Chondrocyte (in vitro differentiated cells): Measurements from ENCODE around the gene DGKK. TPM values are rescaled to one million over a fixed set of nuclear protein-coding genes. Genes with fewer than 3 reads are reported as not detected.

Experiments used
- DNase-seq: peaks from one replicate; pipeline ENCODE4 v3.0.0; 2021; ENCODE audit warnings: mixed read lengths, low spot score
- H3K27ac Mint-ChIP-seq: one replicate; pipeline ENCODE4 v1.8.0; 2021; ENCODE audit warnings: mild to moderate bottlenecking, moderate library complexity, mixed read lengths; ENCODE audit not compliant: unreplicated experiment
- H3K27me3 Mint-ChIP-seq: 2 replicates; pipeline ENCODE4 v1.8.0; 2021; ENCODE audit warnings: low read depth, mixed read lengths
- H3K36me3 Mint-ChIP-seq: 2 replicates; pipeline ENCODE4 v1.8.0; 2021; ENCODE audit warnings: low read depth, mixed read lengths
- H3K4me1 Mint-ChIP-seq: 2 replicates; pipeline ENCODE4 v1.8.0; 2021; ENCODE audit warnings: low read depth, mild to moderate bottlenecking, mixed read lengths
- H3K4me3 Mint-ChIP-seq: one replicate; pipeline ENCODE4 v1.8.0; 2021; ENCODE audit warnings: mild to moderate bottlenecking, moderate library complexity, mixed read lengths; ENCODE audit not compliant: unreplicated experiment
- H3K9me3 Mint-ChIP-seq: 2 replicates; pipeline ENCODE4 v1.8.0; 2021; ENCODE audit warnings: low read depth, mixed read lengths
- total RNA-seq: library from RNA; stranded (reverse); gene quantifications from 3 replicates; pipeline ENCODE4 v1.2.1, GENCODE V29; 2021
- TF ChIP-seq, protein P1 (sequence below): fragments of 200-600 bp; sonication (generic); IDR thresholded peaks from 2 replicates; pipeline ENCODE4 v1.5.0; 2021; ENCODE audit warnings: antibody characterized with exemption, mild to moderate bottlenecking, moderate library complexity

Gene DGKK
- total RNA-seq, 1 donor from 2014 or later = not detected

DNA sequence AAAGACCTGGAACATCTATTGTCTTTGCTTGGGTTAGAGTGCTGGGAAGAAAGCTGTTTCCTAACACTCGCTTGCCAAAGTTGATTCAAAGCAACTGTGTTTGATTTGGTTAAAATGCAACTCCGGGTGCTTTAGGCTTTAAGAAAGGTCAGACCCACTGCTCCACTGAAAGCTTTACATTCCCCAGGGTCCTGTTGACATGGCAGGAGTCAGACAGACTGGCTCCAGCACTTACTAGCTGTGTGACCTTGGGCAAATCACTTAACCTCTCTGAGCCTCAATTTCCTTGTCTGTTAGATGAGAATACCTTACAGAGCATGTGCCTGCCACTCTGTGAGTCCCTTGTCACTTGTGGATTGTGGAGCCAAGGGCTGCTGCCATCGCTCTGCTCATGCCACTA is 39.0 kb downstream of the DGKK start:
- Mint-ChIP-seq H3K9me3 (peaks cover 4% of the 10 kb centered on the region), H3K4me3 (no peak overlapping the region), H3K36me3 (no peaks in the 10 kb centered on the region), H3K27ac (no peak overlapping the region), H3K27me3 (no peaks in the 10 kb centered on the region), H3K4me1 (no peaks in the 10 kb centered on the region)
- DNase-seq = no peak
- TF ChIP-seq, protein P1, sequence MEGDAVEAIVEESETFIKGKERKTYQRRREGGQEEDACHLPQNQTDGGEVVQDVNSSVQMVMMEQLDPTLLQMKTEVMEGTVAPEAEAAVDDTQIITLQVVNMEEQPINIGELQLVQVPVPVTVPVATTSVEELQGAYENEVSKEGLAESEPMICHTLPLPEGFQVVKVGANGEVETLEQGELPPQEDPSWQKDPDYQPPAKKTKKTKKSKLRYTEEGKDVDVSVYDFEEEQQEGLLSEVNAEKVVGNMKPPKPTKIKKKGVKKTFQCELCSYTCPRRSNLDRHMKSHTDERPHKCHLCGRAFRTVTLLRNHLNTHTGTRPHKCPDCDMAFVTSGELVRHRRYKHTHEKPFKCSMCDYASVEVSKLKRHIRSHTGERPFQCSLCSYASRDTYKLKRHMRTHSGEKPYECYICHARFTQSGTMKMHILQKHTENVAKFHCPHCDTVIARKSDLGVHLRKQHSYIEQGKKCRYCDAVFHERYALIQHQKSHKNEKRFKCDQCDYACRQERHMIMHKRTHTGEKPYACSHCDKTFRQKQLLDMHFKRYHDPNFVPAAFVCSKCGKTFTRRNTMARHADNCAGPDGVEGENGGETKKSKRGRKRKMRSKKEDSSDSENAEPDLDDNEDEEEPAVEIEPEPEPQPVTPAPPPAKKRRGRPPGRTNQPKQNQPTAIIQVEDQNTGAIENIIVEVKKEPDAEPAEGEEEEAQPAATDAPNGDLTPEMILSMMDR = no peak

DNA sequence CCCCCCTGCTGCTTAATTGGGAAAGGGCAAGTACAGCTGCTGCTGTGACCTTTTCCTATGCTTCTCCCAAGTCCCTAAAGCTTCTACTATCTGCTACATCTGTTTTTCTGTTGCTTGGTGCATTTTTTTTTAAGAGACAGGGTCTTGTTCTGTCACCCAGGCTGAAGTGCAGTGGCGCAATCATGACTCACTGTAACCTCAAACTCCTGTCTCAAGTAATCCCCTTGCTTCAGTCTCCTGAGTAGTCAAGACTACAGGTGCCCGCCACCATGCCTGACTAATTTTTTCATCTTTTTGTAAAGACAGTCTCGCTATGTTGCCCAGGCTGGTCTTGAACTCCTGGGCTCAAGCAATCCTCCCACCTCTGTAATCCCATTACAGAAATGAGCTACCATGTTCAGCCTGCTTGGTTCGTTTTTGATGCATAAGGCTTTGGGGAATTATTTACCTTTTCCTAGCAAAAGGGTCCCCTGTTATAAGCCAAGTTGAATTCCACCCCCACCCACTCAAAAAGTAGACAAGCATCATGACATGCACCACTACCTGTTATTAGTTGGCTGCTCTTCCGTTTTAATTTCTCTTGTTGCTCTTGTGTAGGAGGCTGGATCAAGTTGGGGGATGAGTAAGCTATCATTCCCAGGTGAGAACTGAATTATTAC is 39.6 kb downstream of the DGKK start:
- Mint-ChIP-seq H3K4me3 (no peak overlapping the region), H3K27ac (no peak overlapping the region), H3K27me3 (no peaks in the 10 kb centered on the region), H3K4me1 (no peaks in the 10 kb centered on the region), H3K36me3 (no peaks in the 10 kb centered on the region), H3K9me3 (peaks cover 4% of the 10 kb centered on the region)
- TF ChIP-seq, protein P1 = no peak
- no peak for DNase-seq

DNA sequence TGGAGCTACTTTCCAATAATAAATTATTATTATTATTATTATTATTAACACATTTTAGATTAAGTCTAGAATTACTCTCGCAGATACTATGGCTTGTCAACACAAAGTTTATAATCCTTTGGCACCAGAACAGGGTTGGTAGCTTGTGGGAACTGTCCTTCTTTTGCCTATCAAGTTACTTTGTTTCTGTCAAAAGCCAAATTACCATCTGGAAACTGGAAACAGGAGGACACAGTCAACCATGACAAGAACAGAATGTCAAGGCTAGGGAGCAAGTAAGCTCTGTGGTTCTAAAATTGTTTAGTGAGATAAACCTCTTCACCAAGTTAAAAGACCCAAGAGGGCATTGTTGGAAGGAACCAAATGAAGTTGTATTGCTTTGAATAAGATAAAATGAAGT is 42.5 kb downstream of the DGKK start:
- Mint-ChIP-seq H3K27me3 (no peaks in the 10 kb centered on the region), H3K27ac (no peak overlapping the region), H3K36me3 (no peaks in the 10 kb centered on the region), H3K4me3 (no peak overlapping the region), H3K4me1 (no peaks in the 10 kb centered on the region), H3K9me3 (peaks cover 4% of the 10 kb centered on the region)
- TF ChIP-seq, protein P1 = no peak
- no peak for DNase-seq

DNA sequence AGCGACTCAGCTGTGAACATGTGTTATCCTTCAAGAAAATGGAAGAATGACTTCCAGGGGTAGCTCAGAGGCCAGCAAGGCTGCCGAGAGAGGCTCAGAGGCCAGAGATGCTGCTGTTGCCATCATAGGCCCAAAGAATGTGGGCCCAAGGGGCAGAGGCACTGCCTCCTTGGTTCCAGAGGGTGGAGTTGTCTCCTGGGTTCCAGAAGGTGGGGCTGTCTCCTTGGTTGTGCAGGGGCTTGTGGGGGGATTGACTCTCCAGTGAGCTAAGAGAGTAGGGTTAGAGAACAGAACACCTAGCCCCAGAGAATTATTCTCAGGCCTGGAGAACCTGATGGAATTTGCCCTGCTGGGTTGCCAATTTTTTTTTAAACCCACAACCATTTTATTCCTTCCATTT is 62.6 kb downstream of the DGKK start:
- Mint-ChIP-seq H3K27me3 (no peaks in the 10 kb centered on the region), H3K36me3 (no peaks in the 10 kb centered on the region), H3K9me3 (peaks cover 28% of the 10 kb centered on the region), H3K27ac (no peak overlapping the region), H3K4me3 (no peak overlapping the region), H3K4me1 (no peaks in the 10 kb centered on the region)
- DNase-seq = no peak
- TF ChIP-seq, protein P1 = no peak

DNA sequence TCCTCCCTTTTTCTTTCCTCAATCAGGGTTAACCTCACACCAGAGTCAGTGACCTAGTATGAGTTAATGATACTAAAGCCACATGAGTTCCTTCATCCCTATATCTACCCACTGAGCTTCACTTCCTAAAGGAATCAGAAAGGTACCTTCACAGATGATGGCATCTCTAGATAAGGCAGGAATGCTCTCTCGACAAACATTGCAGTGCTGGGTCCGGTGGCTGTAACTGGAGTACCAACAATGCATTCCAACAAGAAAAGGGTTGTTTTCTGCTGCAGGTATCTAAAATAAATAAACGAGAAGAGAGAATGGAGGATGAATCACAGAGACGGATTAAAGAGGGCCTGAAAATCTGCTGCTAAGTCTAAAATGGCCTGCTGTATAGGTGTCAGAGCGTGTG is 66.7 kb downstream of the DGKK start:
- peaks cover 22% of the 10 kb centered on the region for H3K9me3 Mint-ChIP-seq
- no peak for DNase-seq
- no peaks in the 10 kb centered on the region for H3K4me1 Mint-ChIP-seq
- H3K4me3 Mint-ChIP-seq = no peak overlapping the region
- no peaks in the 10 kb centered on the region for H3K36me3 Mint-ChIP-seq
- H3K27ac Mint-ChIP-seq = no peak overlapping the region
- H3K27me3 Mint-ChIP-seq = peaks cover 2% of the 10 kb centered on the region
- TF ChIP-seq, protein P1 = no peak
